Head of caudate nucleus (tissue), 42 donors: ENCODE data around the gene SERPINE1.
"Not testable (repeated sequence)": the region's sequence is repeated elsewhere in the genome, so short reads cannot be mapped to it uniquely, and the experiment has no call there.

ENCODE experiments used
- DNase-seq, 42 donors: peaks; one replicate each; pipeline versions ENCODE4 v3.0.0 to v3.0.0-alpha.2; 2020 to 2021; ENCODE audit warnings: mixed read lengths in 7 of 42
- intact Hi-C: fragments of 100-400 bp; cut with DNase I; formaldehyde crosslinking; loops from one replicate; pipeline ENCODE4 v1.15.0; 2022

The SERPINE1 gene

GRCh38 chr7:101126651-101127459 lies at the start of gene SERPINE1:
Gene SERPINE1 (plus strand): TSS chr7:101127104. CDS start chr7:101128394, 1,290 bp downstream.
- peak in 27 of 42 donors; percentile 5 to 70 (median 29) for DNase-seq
- intact Hi-C loops: no loop called here

GRCh38 chr7:101077303-101078086 lies 49.4 kb upstream of the SERPINE1 start:
- intact Hi-C loops: no loop called here

GRCh38 chr7:101081432-101081831 lies 45.5 kb upstream of the SERPINE1 start:
- intact Hi-C loops: no loop called here
- DNase-seq: no peak

More at GRCh38 chr7:101077303-101078086, 49.4 kb upstream of the SERPINE1 start:
- peak; percentile 62 to 93 (median 83) for DNase-seq

GRCh38 chr7:101084865-101085161 lies 42.1 kb upstream of the SERPINE1 start:
- intact Hi-C loops: loop anchor here (5.0 kb wide), 1 partner anchor 57 kb away; no protein-coding TSS in a partner anchor
- DNase-seq: no peak

- intact Hi-C loops: loop anchor here (5.0 kb wide), 1 partner anchor 57 kb away; no protein-coding TSS in a partner anchor
- peak; percentile 49 to 86 (median 74) for DNase-seq
Measured at GRCh38 chr7:101085162-101085964, 41.5 kb upstream of the SERPINE1 start, which contains the start of gene TRIM56. Gene TRIM56 (plus strand): TSS chr7:101085481. CDS start chr7:101087313, 1,832 bp downstream.

- no peak for DNase-seq
- intact Hi-C loops: loop anchor here (5.0 kb wide), 1 partner anchor 55 kb away; no protein-coding TSS in a partner anchor
Measured at GRCh38 chr7:101087334-101088068, 39.4 kb upstream of the SERPINE1 start.

GRCh38 chr7:101088069-101088425 lies 38.9 kb upstream of the SERPINE1 start:
- no peak for DNase-seq
- intact Hi-C loops: loop anchor here (5.0 kb wide), 1 partner anchor 54 kb away; no protein-coding TSS in a partner anchor

- intact Hi-C loops: loop anchor here (5.0 kb wide), 1 partner anchor 53 kb away; no protein-coding TSS in a partner anchor
- DNase-seq: no peak
Measured at GRCh38 chr7:101088858-101089529, 37.9 kb upstream of the SERPINE1 start.

GRCh38 chr7:101089876-101090275 lies 37.0 kb upstream of the SERPINE1 start:
- DNase-seq: no peak

GRCh38 chr7:101092266-101092905 lies 34.5 kb upstream of the SERPINE1 start:
- intact Hi-C loops, DNase-seq: not testable (repeated sequence)

More at GRCh38 chr7:101089876-101090275, 37.0 kb upstream of the SERPINE1 start:
- intact Hi-C loops: loop anchor here (5.0 kb wide), 1 partner anchor 52 kb away; no protein-coding TSS in a partner anchor

- intact Hi-C loops: no loop called here
- DNase-seq: no peak
Measured at GRCh38 chr7:101093906-101094305, 33.0 kb upstream of the SERPINE1 start.

GRCh38 chr7:101094376-101094775 lies 32.5 kb upstream of the SERPINE1 start:
- intact Hi-C loops: no loop called here
- no peak for DNase-seq

- intact Hi-C loops: no loop called here
- DNase-seq: peak in 41 of 42 donors; percentile 32 to 82 (median 57)
Measured at GRCh38 chr7:101094791-101095375, 32.0 kb upstream of the SERPINE1 start.

GRCh38 chr7:101096331-101096956 lies 30.5 kb upstream of the SERPINE1 start:
- intact Hi-C loops: no loop called here
- DNase-seq: no peak

- DNase-seq: no peak
- intact Hi-C loops: no loop called here
Measured at GRCh38 chr7:101096957-101097347, 30.0 kb upstream of the SERPINE1 start.

- no peak for DNase-seq
- intact Hi-C loops: no loop called here
Measured at GRCh38 chr7:101097561-101097960, 29.3 kb upstream of the SERPINE1 start.
